ENCODE results near the gene NAMPT. TPM values are rescaled to one million over a fixed set of nuclear protein-coding genes. Genes with fewer than 3 reads are reported as not detected.

Gene NAMPT
- polyA plus RNA-seq, 3 donors = 71.3 to 358 (median 133) TPM

GRCh38 chr7:106285855-106286492 lies 1.2 kb upstream of the NAMPT start:
- no peak for TF ChIP-seq CTCF (IDR thresholded peaks at IDR 0.05)
- H3K79me2 ChIP-seq (ENCODE audit: insufficient read depth, low read length) = peaks cover 30% of the 10 kb centered on the region
- peak in 2 of 3 donors; percentile 47 to 62 for DNase-seq
- peaks cover 24% of the 10 kb centered on the region for H3K4me1 Mint-ChIP-seq
- H3K36me3 Mint-ChIP-seq = peaks cover 25 to 26% of the 10 kb centered on the region in 2 donors
- H3K27ac ChIP-seq (ENCODE audit: low read depth in 1 of 2, low read length in 2 of 2) = peak overlapping the region; percentile 94 to 95
- peaks cover 0 to 5% (median 3%) of the 10 kb centered on the region in 7 donors for H3K9me3 Mint-ChIP-seq
- H2AFZ ChIP-seq (ENCODE audit: insufficient read depth, low read depth, low read length, poor library complexity, severe bottlenecking) = no peak overlapping the region
- no peaks in the 10 kb centered on the region for H3K9me3 ChIP-seq (replicated peaks in 1 of 2; ENCODE audit: control insufficient read depth in 1 of 2, insufficient read depth in 1 of 2, low read length in 2 of 2)
- H3K27me3 ChIP-seq (ENCODE audit: control insufficient read depth in 2 of 2, insufficient read depth in 2 of 2, low read length in 2 of 2) = peaks cover 0 to 3% of the 10 kb centered on the region in 2 donors
- WGBS (ENCODE audit: insufficient coverage) = 20% methylated on average over 6 of the region's 14 CpGs
- peaks cover 33% of the 10 kb centered on the region for H4K20me1 ChIP-seq (ENCODE audit: insufficient read depth, low read length)
- peak overlapping the region; percentile 60 to 79 (median 76) for H3K4me3 ChIP-seq (replicated peaks in 1 of 3; ENCODE audit: low read depth in 2 of 3, low read length in 3 of 3)
- intact Hi-C loops (cut with micrococcal nuclease) = loop anchor here (1.0 to 10.0 kb wide), 5 partner anchors 59 to 176 kb away; no protein-coding TSS in a partner anchor
- peak overlapping the region; percentile 84 to 96 for H3K4me3 Mint-ChIP-seq
- peaks cover 0 to 6% of the 10 kb centered on the region in 2 donors for H3K36me3 ChIP-seq (replicated peaks in 1 of 2; ENCODE audit: control insufficient read depth in 1 of 2, insufficient read depth in 2 of 2, low read length in 2 of 2)
- peaks cover 20 to 32% of the 10 kb centered on the region in 2 donors for H3K4me1 ChIP-seq (ENCODE audit: control insufficient read depth in 1 of 2, insufficient read depth in 2 of 2, low read length in 2 of 2)
- peaks cover 4 to 17% (median 8%) of the 10 kb centered on the region in 3 donors for H3K27me3 Mint-ChIP-seq (ENCODE audit: low read depth in 3 of 3)
- peak overlapping the region; percentile 80 for H3K9ac ChIP-seq (ENCODE audit: insufficient read depth, low read length, poor library complexity, severe bottlenecking)
- peak overlapping the region; percentile 94 to 99 (median 99) for H3K27ac Mint-ChIP-seq
- peak overlapping the region; percentile 71 for H3K4me2 ChIP-seq (replicated peaks; ENCODE audit: extremely low read depth, low read length, poor library complexity, severe bottlenecking)

GRCh38 chr7:106285051-106285854 lies 470 bp upstream of the NAMPT start:
- Mint-ChIP-seq H3K9me3 (peaks cover 0 to 5% (median 3%) of the 10 kb centered on the region in 7 donors), H3K4me3 (peak overlapping the region; percentile 96), H3K36me3 (peaks cover 32% of the 10 kb centered on the region in 2 donors)

More at GRCh38 chr7:106285051-106285854, 470 bp upstream of the NAMPT start:
- Histone ChIP-seq H3K27me3 (ENCODE audit: control insufficient read depth in 2 of 2, insufficient read depth in 2 of 2, low read length in 2 of 2) (no peaks in the 10 kb centered on the region), H3K4me3 (replicated peaks in 1 of 3; ENCODE audit: low read depth in 2 of 3, low read length in 3 of 3) (peak overlapping the region; percentile 79 to 98 (median 92)), H3K4me2 (replicated peaks; ENCODE audit: extremely low read depth, low read length, poor library complexity, severe bottlenecking) (peak overlapping the region; percentile 71), H3K36me3 (replicated peaks in 1 of 2; ENCODE audit: control insufficient read depth in 1 of 2, insufficient read depth in 2 of 2, low read length in 2 of 2) (peaks cover 0 to 12% of the 10 kb centered on the region in 2 donors), H2AFZ (ENCODE audit: insufficient read depth, low read depth, low read length, poor library complexity, severe bottlenecking) (no peak overlapping the region), H3K79me2 (ENCODE audit: insufficient read depth, low read length) (peaks cover 37% of the 10 kb centered on the region), H3K27ac (ENCODE audit: low read depth in 1 of 2, low read length in 2 of 2) (peak overlapping the region; percentile 94 to 95), H3K9ac (ENCODE audit: insufficient read depth, low read length, poor library complexity, severe bottlenecking) (peak overlapping the region; percentile 90), H4K20me1 (ENCODE audit: insufficient read depth, low read length) (peaks cover 40% of the 10 kb centered on the region), H3K9me3 (replicated peaks in 1 of 2; ENCODE audit: control insufficient read depth in 1 of 2, insufficient read depth in 1 of 2, low read length in 2 of 2) (no peaks in the 10 kb centered on the region), H3K4me1 (ENCODE audit: control insufficient read depth in 1 of 2, insufficient read depth in 2 of 2, low read length in 2 of 2) (peaks cover 20 to 35% of the 10 kb centered on the region in 2 donors)
- H3K27ac Mint-ChIP-seq = peak overlapping the region; percentile 94 to 99 (median 99)
- H3K27me3 Mint-ChIP-seq (ENCODE audit: low read depth in 3 of 3) = peaks cover 3 to 20% (median 4%) of the 10 kb centered on the region in 3 donors
- intact Hi-C loops (cut with micrococcal nuclease) = loop anchor here (1.0 to 10.0 kb wide), 5 partner anchors 60 to 177 kb away; no protein-coding TSS in a partner anchor
- 0% methylated on average over 66 of the region's 70 CpGs for WGBS (ENCODE audit: insufficient coverage)
- DNase-seq = peak; percentile 99 to 100 (median 100)
- TF ChIP-seq CTCF (IDR thresholded peaks at IDR 0.05) = no peak
- peaks cover 27% of the 10 kb centered on the region for H3K4me1 Mint-ChIP-seq

Measured in CD14-positive monocyte (primary cell).